Measurements from ENCODE around the gene TRAF7. TPM values are rescaled to one million over a fixed set of nuclear protein-coding genes. Genes with fewer than 3 reads are reported as not detected.
"Not testable (repeated sequence)": the region's sequence is repeated elsewhere in the genome, so short reads cannot be mapped to it uniquely, and the experiment has no call there.

TRAF7 gene
- polyA plus RNA-seq, 10 donors: 37.8 to 52.6 (median 44.7) TPM

DNA sequence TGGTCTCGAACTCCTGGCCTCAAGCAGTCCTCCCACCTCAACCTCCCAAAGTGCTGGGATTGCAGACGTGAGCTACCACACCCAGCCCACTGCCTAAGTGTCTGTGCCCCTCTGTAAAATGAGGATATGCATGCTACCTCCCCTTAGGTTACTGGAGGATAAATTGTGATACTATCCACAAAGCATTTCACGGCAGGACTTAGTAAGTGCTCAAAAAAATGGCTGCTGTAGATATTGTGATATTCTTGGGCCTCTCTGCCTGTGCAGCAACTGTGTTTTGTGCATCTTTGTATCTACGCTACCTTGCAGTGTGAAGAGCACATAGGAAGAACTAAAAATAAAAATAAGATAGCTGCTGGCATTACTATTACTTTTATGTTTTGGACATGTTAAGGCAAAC lies 42.7 kb downstream of the TRAF7 start:
- DNase-seq: no peak

DNA sequence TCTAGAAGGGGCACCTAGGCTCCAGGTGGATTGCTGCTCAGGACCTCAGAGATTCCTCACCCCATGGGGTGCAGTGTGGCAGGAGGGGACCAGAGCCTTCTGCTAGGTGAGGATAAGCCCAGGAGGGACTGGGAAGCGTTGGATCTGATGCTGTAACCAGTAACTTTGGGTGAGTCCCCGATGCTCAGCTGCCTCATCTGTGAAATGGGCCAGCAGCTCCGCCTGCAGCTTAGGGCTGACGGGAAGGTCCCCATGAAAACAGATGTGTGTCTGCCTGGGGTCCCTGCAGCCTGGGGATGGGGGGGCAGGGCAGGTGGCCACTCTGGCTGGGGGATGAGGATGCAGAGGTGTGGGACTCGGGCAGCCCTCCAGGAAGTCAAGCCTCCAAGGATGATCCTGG lies 43.5 kb downstream of the TRAF7 start:
- DNase-seq: no peak

DNA sequence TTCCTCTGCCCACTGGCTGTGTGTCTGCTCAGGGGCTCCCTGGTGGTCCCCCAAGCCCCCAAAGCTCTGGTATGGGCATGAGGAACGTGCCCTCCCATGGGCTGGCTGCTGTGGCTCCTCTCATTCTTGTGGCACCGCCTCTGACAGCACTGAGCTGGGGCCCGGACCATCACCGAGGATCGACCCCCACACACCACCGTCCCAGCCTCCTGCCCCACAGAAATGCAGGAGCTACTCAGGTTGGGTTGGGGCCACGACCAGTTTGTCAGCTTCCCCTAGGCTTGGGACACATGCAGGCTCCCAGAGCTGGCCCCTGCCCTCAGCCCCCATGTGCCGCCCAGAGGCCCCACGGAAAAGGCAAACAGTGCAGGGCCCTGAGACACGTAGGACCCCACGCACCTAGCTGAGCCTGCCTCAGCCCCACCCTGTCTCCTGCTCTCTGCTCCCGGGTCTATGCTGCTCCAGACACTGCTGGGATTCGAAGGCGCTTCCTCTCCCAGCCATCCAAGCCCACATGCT lies 44.1 kb downstream of the TRAF7 start:
- no peak for DNase-seq

DNA sequence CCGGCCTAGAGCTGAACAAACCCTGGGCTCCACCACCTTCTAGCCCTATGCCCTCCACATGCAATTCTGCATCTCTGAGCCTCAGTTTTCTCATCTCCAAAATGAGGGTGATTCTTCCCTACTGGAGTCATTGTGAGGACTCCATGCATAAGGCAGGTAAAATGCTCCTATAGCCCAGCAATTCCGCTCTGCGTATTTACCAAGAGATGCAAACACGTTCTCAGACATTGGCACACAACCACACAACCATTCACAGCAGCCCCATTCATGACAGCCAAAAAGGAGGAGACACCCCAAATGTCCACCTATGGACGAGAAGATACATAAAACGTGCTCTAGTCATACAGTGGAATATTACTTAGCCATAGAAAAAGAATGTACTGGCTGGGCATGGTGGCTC lies 44.7 kb downstream of the TRAF7 start:
- DNase-seq: no peak

DNA sequence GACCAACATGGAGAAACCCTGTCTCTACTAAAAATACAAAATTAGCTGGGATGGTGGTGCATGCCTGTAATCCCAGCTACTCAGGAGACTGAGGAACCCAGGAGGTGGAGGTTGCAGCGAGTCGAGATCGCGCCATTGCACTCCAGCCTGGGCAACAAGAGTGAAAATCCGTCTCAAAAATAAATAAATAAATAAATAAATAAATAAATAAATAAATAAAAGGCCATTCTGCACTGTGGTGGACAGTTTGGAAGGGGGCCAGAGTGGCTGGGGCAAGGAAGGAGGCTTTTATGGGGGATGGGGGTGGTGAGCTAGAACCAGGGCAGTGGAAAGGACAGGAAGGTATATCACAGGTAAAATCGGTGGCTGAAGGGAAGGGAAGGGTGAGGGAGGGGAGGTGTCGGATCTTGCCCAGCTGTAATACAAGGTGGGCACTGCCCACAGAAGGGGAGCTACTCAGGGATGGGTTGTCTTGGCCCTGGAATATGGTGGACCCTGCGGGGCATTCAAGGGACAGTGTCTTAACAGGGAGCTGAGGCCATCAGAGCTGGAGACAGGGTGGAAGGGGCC lies 47.6 kb downstream of the TRAF7 start:
- not testable (repeated sequence) for DNase-seq

DNA sequence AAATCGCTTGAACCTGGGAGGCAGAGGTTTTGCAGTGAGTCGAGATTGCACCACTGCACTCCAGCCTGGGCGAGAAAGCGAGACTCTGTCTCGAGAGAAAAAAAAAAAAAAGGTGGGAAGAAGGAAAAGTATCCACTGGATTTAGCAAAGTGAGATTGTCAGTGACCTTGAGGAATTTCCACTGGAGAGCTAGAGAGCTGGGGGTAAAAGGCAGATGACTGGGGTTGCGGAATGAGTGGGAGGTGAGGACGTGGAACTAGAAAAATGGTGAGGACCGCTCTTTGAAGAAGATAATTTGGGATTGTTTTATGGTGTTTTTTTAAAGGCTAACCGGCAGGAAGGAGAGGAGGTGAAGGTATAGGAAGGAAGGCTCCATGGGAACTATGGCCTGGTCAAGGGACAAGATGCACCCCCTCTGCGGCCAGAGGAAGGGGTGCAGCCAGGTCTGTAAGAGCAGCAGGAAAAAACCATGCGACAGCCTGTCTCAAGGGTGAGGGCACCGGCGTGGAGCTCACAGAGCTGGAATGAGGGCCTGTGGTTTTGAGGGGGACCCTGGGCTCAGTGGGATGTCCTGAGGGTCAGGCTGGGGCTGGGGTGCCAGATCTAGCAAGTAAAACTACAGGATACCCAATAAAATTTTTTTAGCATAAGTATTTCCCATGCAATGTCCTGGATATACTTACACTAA lies 49.0 kb downstream of the TRAF7 start:
- no peak for DNase-seq

DNA sequence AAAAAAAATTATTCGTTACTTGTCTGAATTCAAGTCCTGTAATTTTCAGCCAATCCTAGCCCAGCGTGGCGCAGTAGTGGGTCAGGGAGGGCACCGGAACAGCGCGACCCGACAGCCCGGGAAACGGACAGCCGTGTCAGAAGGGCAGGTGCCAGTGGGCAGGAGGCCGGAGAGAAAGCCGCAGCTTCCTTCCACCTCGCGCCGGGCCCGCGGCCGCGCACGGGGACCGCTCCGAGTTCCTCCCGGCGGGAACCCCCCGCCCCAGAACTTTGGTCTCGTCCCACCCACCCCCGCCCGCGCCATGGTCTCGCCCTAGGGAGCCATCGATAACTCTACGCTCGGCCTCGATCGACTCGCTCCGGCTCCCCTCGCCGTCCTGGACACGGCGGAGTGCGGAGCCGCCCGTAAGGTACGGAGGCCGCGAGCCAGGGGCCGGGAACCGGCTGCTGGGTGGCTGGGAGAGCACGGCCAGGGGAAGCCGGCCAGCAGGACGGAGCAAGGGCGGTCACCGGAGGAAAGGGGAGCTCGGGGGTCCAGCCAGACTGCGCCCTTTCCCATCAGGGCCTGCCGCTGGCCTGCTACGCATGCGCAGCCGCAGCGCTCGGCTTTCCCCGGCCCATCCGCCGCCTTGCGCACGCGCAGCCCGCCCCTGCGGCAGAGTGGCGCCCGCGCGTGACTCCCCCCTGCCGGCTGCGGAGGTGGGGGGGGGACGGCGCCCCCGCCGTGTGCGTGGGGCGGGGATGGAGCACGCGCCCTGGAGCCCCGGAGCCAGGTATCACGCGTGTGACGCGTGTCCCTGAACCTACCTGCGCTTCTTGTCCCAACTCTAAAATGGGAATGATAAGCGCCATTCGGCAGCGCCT lies 49.8 kb downstream of the TRAF7 start, which contains the start of gene MLST8:
Gene MLST8 (plus strand): TSS at position 351 of the 863 bp plus-strand sequence. CDS start 632 bp downstream, outside the sequence.
- peak; percentile 85 to 98 (median 93) for DNase-seq

DNA sequence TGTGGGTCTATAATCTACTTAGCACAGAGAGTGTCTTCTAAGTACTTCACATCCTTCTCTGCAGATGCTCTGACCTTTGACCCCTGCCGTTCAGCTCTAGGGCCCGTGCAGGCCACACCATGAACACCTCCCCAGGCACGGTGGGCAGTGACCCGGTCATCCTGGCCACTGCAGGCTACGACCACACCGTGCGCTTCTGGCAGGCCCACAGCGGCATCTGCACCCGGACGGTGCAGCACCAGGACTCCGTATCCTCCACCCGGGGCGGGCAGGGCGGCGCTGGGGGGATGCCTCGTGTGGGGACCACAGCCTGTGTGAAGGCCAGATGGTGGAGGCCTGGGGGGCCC lies 50.4 kb downstream of the TRAF7 start:
- no peak for DNase-seq

DNA sequence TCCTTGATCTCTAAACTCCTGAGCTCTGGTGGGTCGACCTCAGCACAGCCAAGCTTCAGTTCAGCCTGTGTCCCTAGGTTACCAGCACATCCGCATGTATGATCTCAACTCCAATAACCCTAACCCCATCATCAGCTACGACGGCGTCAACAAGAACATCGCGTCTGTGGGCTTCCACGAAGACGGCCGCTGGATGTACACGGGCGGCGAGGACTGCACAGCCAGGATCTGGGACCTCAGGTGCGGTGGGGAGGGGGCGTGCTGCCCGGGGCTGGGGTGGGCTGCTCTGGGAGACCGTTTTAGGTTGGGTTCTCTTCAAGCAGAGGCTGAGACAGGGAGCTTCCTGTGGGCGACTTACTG lies 50.8 kb downstream of the TRAF7 start:
- no peak for DNase-seq

DNA sequence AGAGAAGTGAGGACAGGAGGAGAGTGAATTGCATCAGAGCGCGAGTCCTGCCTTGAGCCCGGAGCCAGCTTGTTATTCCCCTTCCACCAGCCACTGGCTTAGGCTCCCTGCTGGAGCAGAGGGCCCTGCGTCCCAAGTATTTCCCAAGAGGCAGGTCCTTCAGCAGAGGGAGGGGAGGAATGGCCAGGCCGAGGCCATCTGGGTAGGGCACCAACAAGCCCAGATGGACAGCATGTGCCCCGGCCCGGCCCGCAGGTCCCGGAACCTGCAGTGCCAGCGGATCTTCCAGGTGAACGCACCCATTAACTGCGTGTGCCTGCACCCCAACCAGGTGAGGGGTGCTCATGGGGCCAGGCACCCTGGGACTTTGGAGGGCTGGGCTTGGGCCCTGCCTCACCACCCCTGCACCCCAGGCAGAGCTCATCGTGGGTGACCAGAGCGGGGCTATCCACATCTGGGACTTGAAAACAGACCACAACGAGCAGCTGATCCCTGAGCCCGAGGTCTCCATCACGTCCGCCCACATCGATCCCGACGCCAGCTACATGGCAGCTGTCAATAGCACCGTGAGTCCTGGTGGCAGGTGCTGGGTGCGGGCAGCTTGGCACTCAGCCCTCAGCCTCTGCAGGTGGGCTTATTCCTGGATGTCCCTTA lies 51.3 kb downstream of the TRAF7 start:
- no peak for DNase-seq

DNA sequence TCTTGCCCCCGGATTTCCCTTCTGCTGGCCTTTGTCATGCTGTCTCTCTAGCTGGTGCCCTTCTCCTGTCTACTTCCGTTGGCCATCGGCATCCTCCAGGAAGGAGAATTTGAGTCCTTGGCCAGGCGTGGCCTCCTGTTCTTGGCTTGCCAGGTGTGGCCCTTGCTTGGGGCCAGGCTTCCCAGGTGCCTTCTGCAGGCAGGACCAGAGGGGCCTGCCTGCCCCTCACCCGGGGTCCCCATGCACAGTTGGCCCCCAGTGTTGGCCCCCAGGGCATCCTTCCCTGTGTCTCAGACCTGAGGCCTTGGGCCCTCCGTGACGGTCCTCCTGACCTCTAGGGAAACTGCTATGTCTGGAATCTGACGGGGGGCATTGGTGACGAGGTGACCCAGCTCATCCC lies 52.3 kb downstream of the TRAF7 start:
- DNase-seq: no peak

DNA sequence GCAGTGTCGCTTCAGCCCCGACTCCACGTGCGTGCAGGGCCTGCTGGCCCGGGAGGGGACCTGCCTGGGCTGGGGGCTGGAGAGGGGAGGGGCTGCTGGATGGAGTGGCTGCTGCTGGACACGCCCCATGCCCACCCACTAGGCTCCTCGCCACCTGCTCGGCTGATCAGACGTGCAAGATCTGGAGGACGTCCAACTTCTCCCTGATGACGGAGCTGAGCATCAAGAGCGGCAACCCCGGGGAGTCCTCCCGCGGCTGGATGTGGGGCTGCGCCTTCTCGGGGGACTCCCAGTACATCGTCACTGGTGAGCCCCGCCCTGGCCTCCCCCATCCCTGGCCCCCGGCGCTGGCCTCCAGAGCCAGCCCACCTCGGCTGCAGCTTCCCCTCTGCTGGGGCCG lies 52.7 kb downstream of the TRAF7 start:
- DNase-seq: no peak

DNA sequence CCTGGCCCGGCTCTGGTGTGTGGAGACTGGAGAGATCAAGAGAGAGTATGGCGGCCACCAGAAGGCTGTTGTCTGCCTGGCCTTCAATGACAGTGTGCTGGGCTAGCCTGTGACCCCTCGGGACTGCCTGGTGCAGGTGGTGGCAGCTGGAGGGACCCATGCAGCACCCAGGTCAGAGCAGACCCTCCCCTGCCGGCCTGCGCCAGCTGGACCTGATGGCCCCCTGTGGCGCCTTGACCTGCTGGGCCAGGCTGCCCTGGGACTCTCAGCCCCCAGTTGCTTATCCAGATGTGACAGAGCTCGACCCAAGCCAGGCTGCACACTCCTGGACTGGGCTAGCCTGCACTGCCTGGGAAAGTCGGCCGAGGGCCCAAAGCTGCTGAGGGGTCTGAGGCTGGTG lies 53.2 kb downstream of the TRAF7 start:
- no peak for DNase-seq

DNA sequence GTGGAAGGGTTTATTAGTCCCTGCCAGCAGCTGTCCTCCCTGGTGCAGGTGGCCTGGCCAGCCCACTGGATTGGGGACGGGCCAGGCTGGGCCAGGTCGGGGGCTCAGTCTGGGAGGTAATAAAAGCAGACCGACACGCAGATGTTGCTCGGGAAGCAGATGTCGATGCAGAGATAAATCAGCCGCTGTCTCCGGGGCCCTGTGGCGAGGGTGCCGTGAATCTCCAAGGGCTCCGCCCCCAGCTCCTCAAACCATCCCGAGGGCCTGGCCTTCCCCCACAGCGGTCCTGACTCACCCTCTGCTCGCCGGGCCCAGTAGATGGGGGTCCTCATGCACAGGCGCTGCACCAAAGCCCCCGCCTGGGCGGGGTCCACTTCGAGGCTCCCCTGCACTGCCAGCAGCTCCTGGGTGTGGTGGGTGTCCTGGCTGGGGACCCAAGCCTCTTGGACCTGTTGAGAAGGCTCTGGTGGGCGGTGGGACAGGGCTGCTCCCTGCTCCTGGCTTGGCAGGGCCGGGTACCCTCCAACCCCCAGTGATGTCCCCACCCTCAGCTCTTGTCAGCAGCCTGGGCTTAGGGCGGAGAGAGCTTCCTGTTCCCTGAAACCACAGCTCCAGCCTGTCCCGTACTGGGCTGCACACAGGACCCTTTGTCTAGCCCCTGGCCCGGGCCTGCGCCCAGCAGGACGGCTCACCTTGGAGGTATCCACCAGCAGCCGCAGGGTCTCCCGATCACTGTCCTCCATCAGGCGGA lies 53.9 kb downstream of the TRAF7 start:
- DNase-seq: no peak

DNA sequence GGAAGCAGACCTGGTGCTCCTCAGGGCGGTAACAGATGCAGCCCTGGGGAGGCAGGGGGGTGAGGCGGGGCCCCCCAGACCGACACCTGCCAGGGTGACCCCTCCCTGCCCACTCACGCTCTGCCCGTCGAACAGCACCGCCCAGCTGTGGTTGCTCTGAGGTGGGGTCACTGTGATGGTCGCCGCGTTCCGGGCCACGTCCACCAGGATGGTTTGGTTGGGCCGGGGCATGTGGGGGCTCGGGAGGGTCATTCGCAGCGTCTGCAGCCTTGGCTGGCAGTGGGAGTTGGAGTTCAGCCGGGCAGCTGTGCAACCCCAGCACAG lies 54.4 kb downstream of the TRAF7 start:
- no peak for DNase-seq

DNA sequence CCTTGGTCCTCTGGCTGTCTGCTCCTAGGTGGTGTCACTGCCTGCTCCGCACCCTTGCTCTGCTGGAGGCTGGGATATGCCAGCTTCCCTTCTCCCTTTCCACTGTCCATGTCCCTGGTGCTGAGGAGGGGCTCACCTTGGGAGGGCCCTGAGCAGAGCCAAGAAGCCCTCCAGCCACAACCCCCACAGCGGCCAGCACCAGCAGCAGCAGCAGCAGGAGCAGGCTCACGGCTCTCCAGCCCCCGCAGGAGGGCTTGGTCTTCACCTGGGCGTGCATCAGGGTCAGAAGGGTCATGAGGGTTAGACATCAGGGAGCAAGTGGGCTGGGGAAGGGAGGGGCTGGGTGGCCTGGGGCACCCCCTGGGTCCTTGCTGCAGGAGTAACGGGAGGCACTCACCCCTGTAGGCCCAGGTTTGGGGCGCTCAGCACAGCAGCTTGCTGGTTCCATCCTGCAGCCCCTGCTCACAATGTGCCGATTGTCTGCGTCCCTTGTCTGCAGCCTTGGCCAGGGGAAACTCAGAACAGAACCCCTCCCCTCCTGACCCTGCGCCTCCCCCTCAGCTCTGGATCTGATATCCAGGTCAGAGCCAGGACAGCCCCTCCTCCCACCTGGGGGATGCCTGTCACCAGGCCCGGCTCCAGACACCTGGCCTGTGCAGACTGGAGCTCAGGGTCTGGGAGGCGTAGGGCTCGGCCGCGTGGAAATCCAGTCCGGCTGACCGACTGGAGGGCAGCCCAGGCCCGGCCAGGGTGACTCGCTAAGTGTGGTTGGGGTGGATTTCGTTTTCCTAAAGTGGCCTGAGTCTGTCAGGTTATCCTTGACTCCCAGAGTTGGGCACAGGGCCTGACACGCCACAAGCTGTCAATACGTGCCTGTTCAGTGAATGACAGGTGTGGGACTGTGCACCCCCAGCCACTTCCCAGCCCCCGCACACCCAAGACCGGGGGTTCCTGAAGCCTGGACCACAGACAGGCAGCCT lies 55.1 kb downstream of the TRAF7 start, which contains the start of gene BRICD5:
Gene BRICD5 (minus strand): TSS at position 478 of the 980 bp plus-strand sequence. CDS start 30 bp downstream, at position 448.
- DNase-seq: no peak

DNA sequence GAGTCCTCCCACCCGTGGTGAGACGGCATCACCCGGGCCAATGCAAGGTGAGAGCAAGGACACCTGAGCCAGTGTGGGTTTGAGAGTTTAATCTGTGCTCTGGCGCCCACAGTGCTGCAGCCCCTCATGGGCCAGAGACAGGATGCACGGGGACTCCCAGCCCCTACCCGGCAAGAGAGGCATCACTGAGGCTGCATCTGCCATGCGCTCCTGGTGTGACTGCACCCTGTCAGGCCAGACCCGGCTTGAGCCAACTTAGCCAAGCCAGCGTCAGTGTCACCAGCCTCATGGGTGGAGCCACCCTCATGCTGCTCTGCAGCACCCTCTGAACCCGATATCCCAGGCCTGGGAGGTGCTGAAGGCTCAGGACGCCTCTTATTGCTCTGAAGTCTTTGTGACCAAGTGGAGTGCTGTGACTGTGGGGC lies 56.4 kb downstream of the TRAF7 start:
- DNase-seq: no peak

DNA sequence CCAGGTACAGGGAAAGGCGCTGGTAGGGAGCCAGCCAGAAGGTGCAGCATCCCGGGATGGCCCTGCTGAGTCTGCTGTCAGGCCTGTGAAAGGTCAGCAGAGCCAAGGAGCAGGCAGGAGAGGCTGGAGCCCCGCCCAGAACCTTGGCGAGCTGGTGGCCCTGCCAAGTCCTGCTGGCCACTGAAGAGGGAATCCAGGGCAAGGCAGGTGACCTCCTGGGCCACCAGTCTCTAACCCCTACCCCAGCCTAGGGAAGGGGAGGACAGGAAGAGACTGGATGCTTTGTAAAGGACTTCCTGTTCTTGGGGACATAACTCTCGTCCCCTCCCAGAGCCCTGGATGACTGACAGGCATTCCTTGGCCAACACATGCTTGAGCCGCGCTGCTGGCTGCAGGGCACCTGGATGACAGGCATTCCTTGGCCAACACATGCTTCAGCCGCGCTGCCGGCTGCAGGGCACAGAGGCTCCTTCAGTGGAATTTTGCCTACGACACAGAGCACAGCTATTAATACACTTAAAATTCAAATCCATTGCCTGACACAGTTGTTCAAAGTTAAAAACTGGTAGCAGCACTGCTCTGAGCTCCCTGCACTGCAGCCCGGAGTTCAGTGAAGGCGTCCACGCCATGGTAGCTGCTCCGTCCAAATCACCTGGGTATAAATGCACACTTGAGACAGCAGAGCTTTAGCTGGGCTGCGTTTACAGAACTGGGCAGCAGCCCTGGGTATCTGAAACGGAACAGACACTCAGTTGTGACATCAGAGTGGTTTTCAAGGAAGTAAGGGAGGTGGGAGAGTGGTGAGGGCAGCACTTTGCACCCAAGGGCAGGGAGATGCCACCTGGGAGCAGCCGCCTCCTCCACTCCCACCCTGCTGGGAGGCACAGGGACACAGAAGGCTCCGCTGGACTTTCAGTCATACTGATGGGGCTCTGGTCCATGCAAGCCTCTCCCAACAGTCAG lies 57.1 kb downstream of the TRAF7 start:
- DNase-seq: peak; percentile 40 to 46 (median 43)

Data from muscle of back (tissue), 11 donors.